H1 (cell line): ENCODE data around the gene NRM. TPM values are rescaled to one million over a fixed set of nuclear protein-coding genes. Genes with fewer than 3 reads are reported as not detected.

Experiments
- ATF3 ChIP-seq: IDR thresholded peaks from 2 replicates; pipeline ENCODE4 v1.6.1; 2011; ENCODE audit warnings: low read depth, mild to moderate bottlenecking, low read length; ENCODE audit not compliant: insufficient read depth
- BRCA1 ChIP-seq: IDR thresholded peaks from 2 replicates; pipeline ENCODE4 v1.6.1; 2012; ENCODE audit warnings: low read depth, low read length, improper control_type of control experiment
- FOSL1 ChIP-seq: IDR thresholded peaks from 2 replicates; pipeline ENCODE4 v1.6.1; 2011; ENCODE audit warnings: mild to moderate bottlenecking, low read depth, low read length, moderate library complexity; ENCODE audit not compliant: insufficient read depth
- HDAC2 ChIP-seq, 2 experiments: fragments of 300-600 bp in 1 of 2; sonication (generic) in 1 of 2; IDR thresholded peaks; 2 replicates each; pipeline ENCODE4 v1.6.1; 2011 to 2012; ENCODE audit warnings: low read depth in 2 of 2, low read length in 2 of 2, mild to moderate bottlenecking in 2 of 2, moderate library complexity in 2 of 2, borderline replicate concordance in 1 of 2, inconsistent platforms in 1 of 2
- KDM5A ChIP-seq: fragments of 200-600 bp; IDR thresholded peaks from 2 replicates; pipeline ENCODE4 v1.7.1; 2012; ENCODE audit warnings: mild to moderate bottlenecking, low read length, inconsistent platforms, mixed read lengths
- POLR2A ChIP-seq, 2 experiments: IDR thresholded peaks; 1 replicate in 1 of 2; 2 replicates in 1 of 2; pipeline ENCODE4 v1.6.1; 2011; ENCODE audit warnings: low read depth in 2 of 2, low read length in 2 of 2, mild to moderate bottlenecking in 2 of 2; ENCODE audit errors: control extremely low read depth in 1 of 2
- RBBP5 ChIP-seq: IDR thresholded peaks from 2 replicates; pipeline ENCODE4 v1.7.1; 2012; ENCODE audit warnings: low read depth, mild to moderate bottlenecking, inconsistent platforms, low read length, moderate library complexity, borderline replicate concordance
- SIN3A ChIP-seq, 2 experiments: IDR thresholded peaks in 1 of 2; conservative IDR thresholded peaks in 1 of 2; 2 replicates each; pipeline ENCODE4 v1.6.1; 2011 to 2012; ENCODE audit warnings: low read length in 2 of 2, improper control_type of control experiment in 1 of 2, low read depth in 1 of 2, mild to moderate bottlenecking in 1 of 2
- polyA plus RNA-seq, 7 experiments: library from polyadenylated mRNA; depleted of rRNA in 3 of 7; stranded (reverse) in 5 of 7; unstranded in 2 of 7; fragments of >200 nt in 5 of 7; fragments of 200-250 nt in 2 of 7; gene quantifications; 1 replicate in 5 of 7; 2 replicates in 1 of 7; 4 replicates in 1 of 7; pipeline versions ENCODE4 v1.2.1 to v1.2.3, GENCODE V29; 2011 to 2013; ENCODE audit warnings: missing spikeins in 2 of 7, mixed read lengths in 2 of 7
- total RNA-seq: library from RNA; stranded (reverse); fragmentation: NEBNext Ultra II Directional; extraction: Animal tissue kit (Norgen Biotek cat#: 25700); gene quantifications from 2 replicates; pipeline ENCODE4 v1.2.1, GENCODE V29; 2021

NRM gene
- total and polyA plus RNA-seq, 2 of the 8 experiments (the other 6 are each of a cell fraction or from before 2014, with no cell fraction given) = 27.3 to 50.4 TPM

GRCh38 chr6:30703011-30703410, 12.2 kb upstream of the NRM start (continued):
- no peak for TF ChIP-seq RBBP5
- TF ChIP-seq KDM5A = no peak
- no peak for TF ChIP-seq HDAC2 (IDR thresholded peaks at IDR 0.05; ENCODE audit: borderline replicate concordance in 1 of 2, low read depth in 2 of 2, low read length in 2 of 2)
- no peak for TF ChIP-seq SIN3A (conservative IDR thresholded peaks at IDR 0.05 in 1 of 2, IDR thresholded peaks at IDR 0.05 in 1 of 2; ENCODE audit: low read depth in 1 of 2, low read length in 2 of 2)
- TF ChIP-seq POLR2A (IDR thresholded peaks at IDR 0.05; ENCODE audit: control extremely low read depth in 1 of 2, low read depth in 2 of 2, low read length in 2 of 2) = no peak
- no peak for TF ChIP-seq ATF3
- TF ChIP-seq BRCA1 = no peak
- TF ChIP-seq FOSL1 = no peak
